Neutrophil (primary cell): ENCODE measurements around the gene GPD2.

ENCODE experiments used
- H3K27ac ChIP-seq: fragments of 200-600 bp; sonication (generic); 2 replicates; pipeline ENCODE4 v1.5.1; 2016; ENCODE audit warnings: mild to moderate bottlenecking, moderate library complexity
- H3K27me3 ChIP-seq: fragments of 200-600 bp; sonication (generic); 2 replicates; pipeline ENCODE4 v1.6.0; 2016; ENCODE audit warnings: mild to moderate bottlenecking
- H3K36me3 ChIP-seq: fragments of 200-600 bp; sonication (generic); 2 replicates; pipeline ENCODE4 v1.5.1; 2017
- H3K4me1 ChIP-seq, 2 experiments: fragments of 200-600 bp in 1 of 2; sonication (generic) in 1 of 2; 1 replicate in 1 of 2; 2 replicates in 1 of 2; pipeline versions ENCODE4 v1.5.1 to v1.6.1; 2013 to 2016; ENCODE audit warnings: low read depth in 1 of 2, low read length in 1 of 2, mild to moderate bottlenecking in 1 of 2, moderate library complexity in 1 of 2; ENCODE audit not compliant: control insufficient read depth in 1 of 2, insufficient read depth in 1 of 2
- H3K4me3 ChIP-seq, 2 experiments: fragments of 200-600 bp in 1 of 2; sonication (generic) in 1 of 2; 1 replicate in 1 of 2; 2 replicates in 1 of 2; pipeline ENCODE4 v1.5.1; 2013 to 2016; ENCODE audit warnings: low read depth in 1 of 2, low read length in 1 of 2, mild to moderate bottlenecking in 1 of 2, moderate library complexity in 1 of 2
- H3K9me3 ChIP-seq: fragments of 200-600 bp; sonication (generic); 2 replicates; pipeline ENCODE4 v1.5.1; 2016
- CTCF ChIP-seq: fragments of 200-600 bp; sonication (generic); IDR thresholded peaks from 2 replicates; pipeline ENCODE4 v1.5.1; 2016; ENCODE audit warnings: antibody characterized with exemption

GPD2 gene

GRCh38 chr2:156541706-156542105 is 105.5 kb downstream of the GPD2 start:
- H3K27ac ChIP-seq, result no peak overlapping the region
- no peak overlapping the region for H3K4me3 ChIP-seq
- no peaks in the 10 kb centered on the region for H3K9me3 ChIP-seq
- H3K36me3 ChIP-seq, result peaks cover 3% of the 10 kb centered on the region
- no peaks in the 10 kb centered on the region for H3K27me3 ChIP-seq
- H3K4me1 ChIP-seq, result no peaks in the 10 kb centered on the region
- TF ChIP-seq CTCF, result no peak

- no peaks in the 10 kb centered on the region for H3K27me3 ChIP-seq
- no peaks in the 10 kb centered on the region for H3K9me3 ChIP-seq
- peaks cover 28% of the 10 kb centered on the region for H3K36me3 ChIP-seq
- H3K27ac ChIP-seq, result no peak overlapping the region
- no peak for TF ChIP-seq CTCF
- no peak overlapping the region for H3K4me3 ChIP-seq
- no peaks in the 10 kb centered on the region for H3K4me1 ChIP-seq
Measured at GRCh38 chr2:156548413-156548812, 112.2 kb downstream of the GPD2 start.

- Histone ChIP-seq H3K9me3 (no peaks in the 10 kb centered on the region), H3K27ac (no peak overlapping the region), H3K4me1 (no peaks in the 10 kb centered on the region), H3K27me3 (no peaks in the 10 kb centered on the region), H3K36me3 (peaks cover 48% of the 10 kb centered on the region), H3K4me3 (no peak overlapping the region)
- no peak for TF ChIP-seq CTCF
Measured at GRCh38 chr2:156553714-156554442, 117.7 kb downstream of the GPD2 start.

- Histone ChIP-seq H3K4me1 (no peaks in the 10 kb centered on the region), H3K36me3 (peaks cover 35% of the 10 kb centered on the region), H3K27me3 (no peaks in the 10 kb centered on the region), H3K9me3 (no peaks in the 10 kb centered on the region), H3K27ac (no peak overlapping the region), H3K4me3 (no peak overlapping the region)
- no peak for TF ChIP-seq CTCF
Measured at GRCh38 chr2:156561326-156561725, 125.1 kb downstream of the GPD2 start.

- Histone ChIP-seq H3K27ac (no peak overlapping the region), H3K4me1 (no peaks in the 10 kb centered on the region), H3K27me3 (no peaks in the 10 kb centered on the region), H3K36me3 (peaks cover 37% of the 10 kb centered on the region), H3K9me3 (no peaks in the 10 kb centered on the region), H3K4me3 (no peak overlapping the region)
- TF ChIP-seq CTCF, result no peak
Measured at GRCh38 chr2:156562124-156562523, 125.9 kb downstream of the GPD2 start.
